Measurements from ENCODE around the gene TERF2IP. TPM values are rescaled to one million over a fixed set of nuclear protein-coding genes. Genes with fewer than 3 reads are reported as not detected.

TERF2IP gene
- total RNA-seq, 1 donor from 2014 or later: 69.3 TPM

Other genes starting within 250 kb of the TERF2IP start
- 69.7 and 74.8 TPM in 2 replicates for gene CFDP1, start 214.3 kb upstream of the TERF2IP start, total RNA-seq
- 10.1 and 22.6 TPM in 2 replicates for gene TMEM170A, start 183.1 kb upstream of the TERF2IP start, total RNA-seq
- gene CHST6, start 152.3 kb upstream of the TERF2IP start, total RNA-seq: 0.34 and 1.5 TPM in 2 replicates
- gene CHST5, start 111.7 kb upstream of the TERF2IP start, total RNA-seq: 0.12 TPM in 1 of 2 replicates, not detected in the other
- gene TMEM231, start 91.5 kb upstream of the TERF2IP start, total RNA-seq: 5.6 and 14.3 TPM in 2 replicates
- gene GABARAPL2, start 81.4 kb upstream of the TERF2IP start, total RNA-seq: 57.9 and 118 TPM in 2 replicates
- 42.5 and 120 TPM in 2 replicates for gene ADAT1, start 24.5 kb upstream of the TERF2IP start, total RNA-seq
- gene KARS1, start 108 bp upstream of the TERF2IP start, total RNA-seq: 157 and 159 TPM in 2 replicates
- gene CPHXL2, start 29.2 kb downstream of the TERF2IP start, total RNA-seq: not detected in 2 replicates
- gene DUXB, start 53.7 kb downstream of the TERF2IP start, total RNA-seq: not detected in 2 replicates
- gene CPHXL, start 78.7 kb downstream of the TERF2IP start, total RNA-seq: not detected in 2 replicates

Data from glomerular endothelial cell (primary cell).